Parathyroid adenoma (tissue), 2 donors: ENCODE measurements around the gene TEX264.
A peak's percentile ranks its signal among the peaks of the same experiment; 100 is the strongest.

Experiments
- H2AFZ ChIP-seq: fragments of 300-600 bp; sonication (generic); one replicate; pipeline ENCODE4 v1.7.0; 2017; ENCODE audit warnings: antibody characterized with exemption, mild to moderate bottlenecking
- H3K27ac ChIP-seq: fragments of 300-600 bp; sonication (generic); one replicate; pipeline ENCODE4 v1.7.0; 2017
- H3K27me3 ChIP-seq: fragments of 300-600 bp; sonication (generic); one replicate; pipeline ENCODE4 v1.7.0; 2017; ENCODE audit warnings: low read length; ENCODE audit not compliant: control insufficient read depth, insufficient read depth
- H3K36me3 ChIP-seq: fragments of 300-600 bp; sonication (generic); one replicate; pipeline ENCODE4 v1.7.0; 2017; ENCODE audit warnings: low read length; ENCODE audit not compliant: control insufficient read depth, insufficient read depth
- H3K4me1 ChIP-seq: fragments of 300-600 bp; sonication (generic); one replicate; pipeline ENCODE4 v1.7.0; 2017; ENCODE audit warnings: control low read depth
- H3K4me2 ChIP-seq: fragments of 300-600 bp; sonication (generic); one replicate; pipeline ENCODE4 v1.7.0; 2017; ENCODE audit warnings: low read length
- H3K4me3 ChIP-seq: fragments of 300-600 bp; sonication (generic); one replicate; pipeline ENCODE4 v1.7.0; 2017; ENCODE audit warnings: low read depth, low read length
- H3K79me2 ChIP-seq: fragments of 300-600 bp; sonication (generic); one replicate; pipeline ENCODE4 v1.7.0; 2017; ENCODE audit warnings: control low read depth
- H3K9ac ChIP-seq: fragments of 300-600 bp; sonication (generic); one replicate; pipeline ENCODE4 v1.7.0; 2017; ENCODE audit warnings: mild to moderate bottlenecking
- H3K9me3 ChIP-seq: fragments of 300-600 bp; sonication (generic); one replicate; pipeline ENCODE4 v1.7.0; 2017; ENCODE audit warnings: low read length; ENCODE audit not compliant: control insufficient read depth
- CTCF ChIP-seq: fragments of 300-600 bp; sonication (generic); IDR thresholded peaks from one replicate; pipeline ENCODE4 v1.7.0; 2017; ENCODE audit warnings: antibody characterized with exemption, mild to moderate bottlenecking
- donor health status: primary hyperparathyroidism.

TEX264 gene

GRCh38 chr3:51719410-51720025 is 48.5 kb downstream of the TEX264 start:
- H3K27me3 ChIP-seq = no peaks in the 10 kb centered on the region
- H3K9ac ChIP-seq = no peak overlapping the region
- H3K9me3 ChIP-seq = no peaks in the 10 kb centered on the region
- H3K36me3 ChIP-seq = no peaks in the 10 kb centered on the region
- H3K4me3 ChIP-seq = no peak overlapping the region
- H3K27ac ChIP-seq = no peak overlapping the region
- H3K4me1 ChIP-seq = no peaks in the 10 kb centered on the region
- TF ChIP-seq CTCF = no peak
- H3K4me2 ChIP-seq = no peak overlapping the region
- peak overlapping the region; percentile 33 for H2AFZ ChIP-seq
- H3K79me2 ChIP-seq = no peaks in the 10 kb centered on the region

GRCh38 chr3:51720292-51721061 is 49.4 kb downstream of the TEX264 start:
- Histone ChIP-seq H3K9ac (no peak overlapping the region), H3K27me3 (no peaks in the 10 kb centered on the region), H3K4me1 (no peaks in the 10 kb centered on the region), H2AFZ (no peak overlapping the region), H3K79me2 (no peaks in the 10 kb centered on the region), H3K4me3 (no peak overlapping the region), H3K27ac (no peak overlapping the region), H3K9me3 (no peaks in the 10 kb centered on the region), H3K36me3 (no peaks in the 10 kb centered on the region), H3K4me2 (no peak overlapping the region)
- TF ChIP-seq CTCF = no peak

- H3K9me3 ChIP-seq = no peaks in the 10 kb centered on the region
- no peak overlapping the region for H3K4me2 ChIP-seq
- H3K36me3 ChIP-seq = no peaks in the 10 kb centered on the region
- no peak overlapping the region for H2AFZ ChIP-seq
- TF ChIP-seq CTCF = no peak
- H3K9ac ChIP-seq = no peak overlapping the region
- H3K27ac ChIP-seq = no peak overlapping the region
- H3K27me3 ChIP-seq = no peaks in the 10 kb centered on the region
- no peak overlapping the region for H3K4me3 ChIP-seq
- H3K4me1 ChIP-seq = no peaks in the 10 kb centered on the region
- no peaks in the 10 kb centered on the region for H3K79me2 ChIP-seq
These were observed 50.2 kb downstream of the TEX264 start for GRCh38 chr3:51721062-51721745.

- TF ChIP-seq CTCF = no peak
These were observed 51.3 kb downstream of the TEX264 start for GRCh38 chr3:51722362-51722761.

More at GRCh38 chr3:51722362-51722761, 51.3 kb downstream of the TEX264 start:
- Histone ChIP-seq H3K9ac (no peak overlapping the region), H3K79me2 (no peaks in the 10 kb centered on the region), H3K36me3 (no peaks in the 10 kb centered on the region), H3K4me3 (no peak overlapping the region), H3K4me2 (no peak overlapping the region), H3K9me3 (no peaks in the 10 kb centered on the region), H3K27ac (no peak overlapping the region), H2AFZ (no peak overlapping the region), H3K4me1 (no peaks in the 10 kb centered on the region), H3K27me3 (no peaks in the 10 kb centered on the region)
